Measurements from ENCODE around the gene ALDH5A1.

- TF ChIP-seq YY1 (tag by site-specific recombination; IDR thresholded peaks at IDR 0.05) = no peak
- TF ChIP-seq ZFP41 (tag by site-specific recombination; IDR thresholded peaks at IDR 0.05; ENCODE audit: borderline replicate concordance) = no peak
- TF ChIP-seq ZNF133 (tag by site-specific recombination; IDR thresholded peaks at IDR 0.05) = no peak
- TF ChIP-seq KLF8 (tag by site-specific recombination; IDR thresholded peaks at IDR 0.05) = no peak
- TF ChIP-seq CTCF (tag by site-specific recombination; IDR thresholded peaks at IDR 0.05) = no peak
- TF ChIP-seq TRIM28 (IDR thresholded peaks at IDR 0.05; ENCODE audit: borderline replicate concordance, low read length) = no peak
- no peak for TF ChIP-seq PBX3 (CRISPR knock-in tag; IDR thresholded peaks at IDR 0.05)
- TF ChIP-seq SP2 (tag by site-specific recombination; IDR thresholded peaks at IDR 0.05) = no peak
- no peak for TF ChIP-seq ZNF830 (tag by site-specific recombination; IDR thresholded peaks at IDR 0.05; ENCODE audit: low read depth)
- no peak for TF ChIP-seq ZNF837 (tag by site-specific recombination; IDR thresholded peaks at IDR 0.05)
- no peak for TF ChIP-seq ZNF555 (tag by site-specific recombination; conservative IDR thresholded peaks at IDR 0.05)
- no peak for TF ChIP-seq REST (tag by site-specific recombination; IDR thresholded peaks at IDR 0.05)
- TF ChIP-seq MZF1 (tag by site-specific recombination; IDR thresholded peaks at IDR 0.05; ENCODE audit: borderline replicate concordance) = no peak
- TF ChIP-seq ZNF311 (tag by site-specific recombination; IDR thresholded peaks at IDR 0.05; ENCODE audit: borderline replicate concordance) = no peak
Measured at GRCh38 chr6:24486065-24486464, 8.7 kb upstream of the ALDH5A1 start.

All from HEK293 (cell line).